ENCODE results near the gene SCG3. TPM values are rescaled to one million over a fixed set of nuclear protein-coding genes. Genes with fewer than 3 reads are reported as not detected.

SCG3 gene
- 0.04 to 0.10 TPM (median 0.05 TPM) in 4 of 5 replicates, not detected in the other for total RNA-seq (2022; extraction: Qiagen RNA extraction)

DNA sequence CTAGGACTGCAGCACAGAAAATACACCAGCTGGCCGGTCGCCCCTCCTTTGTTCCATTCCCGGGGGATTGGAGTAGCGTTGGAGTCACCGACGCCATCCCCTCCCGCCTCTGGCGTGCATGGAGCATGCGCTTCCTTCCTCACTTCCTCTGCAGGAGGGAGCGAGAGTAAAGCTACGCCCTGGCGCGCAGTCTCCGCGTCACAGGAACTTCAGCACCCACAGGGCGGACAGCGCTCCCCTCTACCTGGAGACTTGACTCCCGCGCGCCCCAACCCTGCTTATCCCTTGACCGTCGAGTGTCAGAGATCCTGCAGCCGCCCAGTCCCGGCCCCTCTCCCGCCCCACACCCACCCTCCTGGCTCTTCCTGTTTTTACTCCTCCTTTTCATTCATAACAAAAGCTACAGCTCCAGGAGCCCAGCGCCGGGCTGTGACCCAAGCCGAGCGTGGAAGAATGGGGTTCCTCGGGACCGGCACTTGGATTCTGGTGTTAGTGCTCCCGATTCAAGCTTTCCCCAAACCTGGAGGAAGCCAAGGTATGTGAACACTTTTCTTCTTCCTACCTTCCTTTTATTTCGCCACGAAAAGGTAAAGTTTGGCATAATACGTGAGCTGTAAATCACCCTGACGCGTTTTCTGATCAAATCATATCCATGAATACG, at the start of gene SCG3:
TSS of gene SCG3 (plus strand) at position 201 of the 661 bp plus-strand sequence. CDS start at position 454, 253 bp downstream.

GRCh38 chr15:51737522-51738305, 56.4 kb downstream of the SCG3 start, which contains the start of gene LYSMD2:
Gene LYSMD2, minus strand, starts transcription at chr15:51737655. Its CDS starts 33 bp downstream, at chr15:51737622.

GRCh38 chr15:51750792-51751696, 69.7 kb downstream of the SCG3 start, which contains the start of gene TMOD2:
Gene TMOD2, plus strand, starts transcription at chr15:51751597. Its CDS starts 14,845 bp downstream, at chr15:51766442.

Other genes with a start within 250 kb of the SCG3 start
- gene DMXL2, start 58.7 kb upstream of the SCG3 start, total RNA-seq (2022; extraction: Qiagen RNA extraction): 12.4 to 21.2 TPM (median 17.4 TPM) in 5 replicates
- 18.3 to 22.4 TPM (median 19.3 TPM) in 5 replicates for gene LYSMD2, start 56.2 kb downstream of the SCG3 start, total RNA-seq (2022; extraction: Qiagen RNA extraction)
- 1.4 to 2.1 TPM (median 1.9 TPM) in 5 replicates for gene TMOD2, start 70.1 kb downstream of the SCG3 start, total RNA-seq (2022; extraction: Qiagen RNA extraction)
- 55.7 to 85.4 TPM (median 71.2 TPM) in 5 replicates for gene TMOD3, start 148.2 kb downstream of the SCG3 start, total RNA-seq (2022; extraction: Qiagen RNA extraction)